GM08714 (cell line): Measurements from ENCODE around the gene MUC22.
"Not testable (repeated sequence)": the region's sequence is repeated elsewhere in the genome, so short reads cannot be mapped to it uniquely, and the experiment has no call there.

Source experiments
- H3K4me3 ChIP-seq: fragments of 200-500 bp; sonication (Bioruptor generic); 2 replicates; pipeline ENCODE4 v1.5.1; 2014; ENCODE audit warnings: mild to moderate bottlenecking, low read length, inconsistent platforms
- ZNF274 ChIP-seq: IDR thresholded peaks from 2 replicates; pipeline ENCODE4 v1.6.1; 2012; ENCODE audit warnings: mild to moderate bottlenecking, low read depth, low read length

The MUC22 gene

DNA sequence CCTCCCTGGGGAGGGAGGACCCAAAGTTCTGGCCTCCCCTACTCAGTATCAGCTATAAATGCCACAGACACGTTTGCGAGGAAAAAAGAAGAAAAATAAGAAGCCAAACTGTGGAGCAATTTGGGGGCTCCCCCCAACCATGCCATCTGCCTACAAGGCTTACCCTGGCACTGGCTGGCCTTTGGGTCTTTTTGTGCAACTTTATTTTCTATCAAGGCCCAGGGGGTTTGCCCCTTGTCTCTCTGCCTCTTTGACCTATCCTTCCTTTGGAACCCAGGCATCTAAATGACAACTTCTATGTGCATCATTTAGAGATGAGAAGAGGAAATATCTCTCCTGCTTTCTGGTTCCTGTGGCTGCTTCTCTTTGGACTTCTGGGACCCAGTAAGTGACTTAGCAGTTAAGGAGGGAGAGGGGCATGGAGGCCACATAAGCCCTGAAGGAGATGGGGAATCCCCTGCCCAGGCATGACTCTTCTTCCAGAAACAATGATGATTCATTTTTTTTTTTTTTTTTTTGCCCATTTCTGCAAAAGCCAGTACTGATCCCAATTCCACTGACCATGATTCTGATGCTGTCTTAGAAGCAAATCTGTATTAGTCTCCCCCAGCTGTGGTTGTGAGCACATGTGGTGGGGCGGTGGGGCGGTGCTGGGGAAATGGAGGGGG lies at the start of gene MUC22:
TSS of gene MUC22 (plus strand) at position 82 of the 668 bp plus-strand sequence. CDS start at position 315, 233 bp downstream.
- no peak within 1 kb of the TSS for H3K4me3 ChIP-seq
- no peak for TF ChIP-seq ZNF274

DNA sequence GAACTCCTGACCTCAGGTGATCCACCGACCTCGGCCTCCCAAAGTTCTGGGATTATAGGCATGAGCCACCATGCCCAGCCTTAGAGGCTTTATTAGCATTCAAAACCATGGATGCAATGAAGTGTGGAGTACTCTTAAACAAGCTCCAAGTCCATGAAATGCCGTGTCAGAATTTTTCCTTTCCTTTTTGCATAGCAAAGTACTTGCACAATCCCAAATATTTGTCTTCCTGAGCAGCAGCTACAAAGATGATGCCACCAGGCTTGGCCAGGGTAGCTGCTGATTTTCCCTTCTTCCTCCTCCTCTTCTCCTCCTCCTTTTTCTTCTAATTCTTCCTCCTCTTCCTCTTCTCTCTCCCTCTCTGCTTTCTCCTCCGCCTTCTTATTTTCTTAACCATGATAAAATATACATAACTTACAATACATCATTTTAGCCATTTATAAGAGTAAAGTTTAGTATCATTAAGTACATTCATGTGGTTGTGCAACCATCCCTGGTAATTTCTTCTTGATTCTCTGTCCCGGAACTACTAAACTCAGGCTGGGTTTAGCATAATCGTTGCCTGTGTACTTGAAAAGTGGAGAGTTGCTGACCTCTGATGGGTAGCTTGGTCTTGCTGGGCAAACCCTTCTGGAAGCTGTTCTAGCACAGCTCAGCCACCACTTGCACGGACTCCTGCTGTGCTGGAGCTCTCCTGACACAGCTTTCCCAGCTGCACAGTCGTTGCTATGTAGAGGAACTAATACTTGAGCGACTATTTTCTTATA lies 49.2 kb upstream of the MUC22 start:
- no peak overlapping the region for H3K4me3 ChIP-seq
- no peak for TF ChIP-seq ZNF274

DNA sequence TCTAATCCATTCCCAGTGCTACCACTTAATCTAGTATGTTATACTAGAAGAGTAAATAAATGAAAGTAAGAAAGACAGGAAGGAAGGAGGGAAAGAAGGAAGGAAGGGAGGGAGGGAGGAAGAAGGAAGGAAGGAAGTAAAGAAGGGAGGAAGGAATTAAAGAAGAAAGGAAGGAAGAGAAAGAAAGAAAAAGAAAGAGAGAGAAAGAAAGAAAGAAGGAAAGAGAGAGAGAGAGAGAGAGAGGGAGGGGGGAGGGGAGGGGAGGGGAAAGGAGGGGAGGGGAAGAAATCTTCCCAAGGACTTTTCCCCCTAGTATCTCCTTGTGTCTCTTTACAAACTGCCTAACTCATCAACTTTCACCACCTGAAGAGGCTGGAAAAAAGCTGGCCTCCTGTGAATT lies 47.6 kb upstream of the MUC22 start:
- no peak overlapping the region for H3K4me3 ChIP-seq
- no peak for TF ChIP-seq ZNF274

DNA sequence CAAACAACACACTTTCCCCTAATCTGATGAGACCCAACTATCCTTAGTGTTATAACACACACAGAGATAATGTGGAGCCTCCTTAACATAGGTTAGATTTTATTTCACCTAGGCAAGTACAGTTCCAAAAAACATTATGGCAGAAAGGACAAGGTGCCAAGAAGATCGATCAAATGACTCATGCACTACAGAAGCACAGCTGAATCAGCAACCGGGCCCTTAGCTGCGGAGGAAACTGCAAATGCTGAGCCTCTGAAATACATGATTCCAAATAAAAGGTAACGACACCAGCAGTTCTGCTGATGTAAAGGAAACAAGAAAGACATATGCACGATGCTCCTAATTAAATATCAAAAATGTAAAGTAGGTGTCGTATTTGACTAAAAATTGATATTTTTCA lies 46.6 kb upstream of the MUC22 start:
- no peak for TF ChIP-seq ZNF274
- no peak overlapping the region for H3K4me3 ChIP-seq

DNA sequence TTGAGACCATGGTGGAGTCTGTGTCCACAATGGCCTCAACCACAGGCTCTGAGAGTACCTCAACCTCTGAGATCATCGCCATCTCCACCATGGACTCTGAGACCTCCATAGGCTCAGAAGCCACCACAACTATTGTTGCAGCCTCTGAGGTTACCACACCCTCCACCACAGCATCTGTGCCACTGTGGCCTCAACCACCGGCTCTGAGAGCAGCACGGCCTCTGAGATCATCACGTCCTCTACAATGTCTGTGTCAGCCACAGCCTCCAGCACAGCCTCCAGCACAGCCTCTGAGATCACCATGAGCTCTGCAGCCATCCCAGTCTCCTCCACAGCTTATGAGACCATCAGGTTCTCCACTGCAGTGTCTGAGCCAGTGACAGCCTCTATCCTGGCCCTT lies 46.2 kb upstream of the MUC22 start:
- TF ChIP-seq ZNF274: no peak
- H3K4me3 ChIP-seq: no peak overlapping the region

DNA sequence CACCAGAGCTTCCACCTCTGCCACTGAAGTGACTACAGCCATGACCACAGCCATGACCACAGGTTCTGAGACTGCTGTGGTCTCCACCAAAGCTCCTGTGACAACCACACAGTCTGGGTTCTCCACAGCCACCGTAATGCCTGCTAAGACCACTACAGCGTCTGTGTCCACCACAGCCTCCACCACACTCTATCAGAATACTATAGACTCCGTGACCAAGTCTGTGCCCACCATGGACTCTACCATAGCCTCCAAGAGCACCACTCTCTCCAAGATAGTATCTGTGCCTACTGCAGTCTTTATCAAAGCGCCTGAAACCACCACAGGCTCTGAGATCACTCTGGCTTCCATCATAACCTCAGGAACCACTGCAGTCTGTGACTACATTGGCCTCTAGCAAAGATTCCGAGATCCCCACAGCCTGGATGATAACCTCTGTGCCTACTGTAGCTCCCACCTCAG lies 45.1 kb upstream of the MUC22 start:
- no peak for TF ChIP-seq ZNF274
- no peak overlapping the region for H3K4me3 ChIP-seq

DNA sequence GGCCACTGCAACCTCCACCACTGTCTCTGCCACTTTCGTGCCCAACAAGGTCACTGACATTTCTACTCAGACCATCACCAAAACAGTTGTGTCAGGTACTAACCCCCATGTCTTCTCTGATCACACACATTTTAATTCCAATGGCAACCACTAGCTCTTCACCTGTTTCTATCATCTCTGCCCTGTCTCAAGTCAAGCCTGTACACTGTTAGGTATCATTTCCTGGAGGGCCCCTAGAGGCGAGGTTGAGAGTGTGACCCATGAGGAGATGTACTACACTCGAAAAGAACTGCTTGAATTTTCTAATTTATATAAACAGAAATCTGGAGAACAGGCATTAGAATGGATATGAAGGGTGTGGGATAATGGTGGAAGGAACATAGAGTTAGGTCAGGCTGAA lies 44.1 kb upstream of the MUC22 start:
- TF ChIP-seq ZNF274: no peak
- H3K4me3 ChIP-seq: no peak overlapping the region

DNA sequence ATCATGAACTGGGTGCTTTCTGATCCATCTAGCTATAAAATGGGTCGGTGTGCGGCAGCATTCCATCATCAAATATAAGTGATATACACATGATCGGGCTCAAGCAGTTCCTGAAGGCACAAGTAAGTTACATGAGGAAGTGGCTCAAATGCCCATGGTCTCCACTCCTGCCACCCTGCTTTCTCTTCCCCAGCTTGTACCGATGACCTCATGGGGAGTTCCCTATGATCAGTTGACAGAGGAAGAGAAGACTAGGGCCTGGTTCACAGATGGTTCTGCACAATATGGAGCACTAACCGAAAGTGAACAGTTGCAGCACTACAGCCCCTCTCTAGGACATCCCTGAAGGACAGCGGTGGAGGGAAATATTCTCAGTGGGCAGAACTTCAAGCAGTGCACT lies 41.1 kb upstream of the MUC22 start:
- H3K4me3 ChIP-seq: not testable (repeated sequence)

DNA sequence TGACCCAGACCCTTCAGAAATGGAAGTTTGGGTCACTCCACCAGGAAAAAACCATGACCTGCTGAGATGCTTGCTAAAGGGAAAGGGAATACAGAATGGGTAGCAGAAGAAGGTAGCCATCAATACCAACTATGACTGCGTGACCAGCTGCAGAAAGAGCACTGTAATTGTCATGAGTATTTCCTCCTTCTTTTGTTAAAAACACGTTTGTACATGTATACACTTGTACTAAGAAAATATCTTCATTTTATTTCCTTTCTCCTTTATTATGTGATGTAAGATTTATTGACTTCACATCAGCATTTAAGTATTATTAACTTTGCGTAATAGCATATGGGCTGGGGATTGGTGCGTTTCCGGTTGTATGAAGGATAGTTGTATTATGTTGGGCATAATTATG lies 39.3 kb upstream of the MUC22 start:
- H3K4me3 ChIP-seq: no peak overlapping the region
- TF ChIP-seq ZNF274: no peak

DNA sequence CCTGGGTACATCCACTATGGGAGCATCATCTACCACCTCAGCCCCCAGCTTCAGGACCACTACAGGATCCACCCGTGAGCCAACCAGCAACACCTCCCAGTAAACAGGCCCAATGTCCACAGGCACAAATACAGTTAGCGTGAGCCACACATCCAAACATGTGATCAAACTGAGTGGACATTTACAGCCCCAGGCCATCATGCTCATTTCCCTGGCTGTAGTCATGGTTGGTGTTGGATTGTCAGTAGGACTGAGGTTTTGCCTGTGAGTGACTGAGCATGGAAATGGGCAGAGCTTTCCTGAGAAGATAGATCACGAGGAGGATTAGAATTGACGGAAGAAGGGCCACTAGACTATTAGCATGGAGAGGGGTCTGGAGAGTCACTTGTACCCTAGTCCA lies 37.5 kb upstream of the MUC22 start:
- no peak overlapping the region for H3K4me3 ChIP-seq
- no peak for TF ChIP-seq ZNF274

DNA sequence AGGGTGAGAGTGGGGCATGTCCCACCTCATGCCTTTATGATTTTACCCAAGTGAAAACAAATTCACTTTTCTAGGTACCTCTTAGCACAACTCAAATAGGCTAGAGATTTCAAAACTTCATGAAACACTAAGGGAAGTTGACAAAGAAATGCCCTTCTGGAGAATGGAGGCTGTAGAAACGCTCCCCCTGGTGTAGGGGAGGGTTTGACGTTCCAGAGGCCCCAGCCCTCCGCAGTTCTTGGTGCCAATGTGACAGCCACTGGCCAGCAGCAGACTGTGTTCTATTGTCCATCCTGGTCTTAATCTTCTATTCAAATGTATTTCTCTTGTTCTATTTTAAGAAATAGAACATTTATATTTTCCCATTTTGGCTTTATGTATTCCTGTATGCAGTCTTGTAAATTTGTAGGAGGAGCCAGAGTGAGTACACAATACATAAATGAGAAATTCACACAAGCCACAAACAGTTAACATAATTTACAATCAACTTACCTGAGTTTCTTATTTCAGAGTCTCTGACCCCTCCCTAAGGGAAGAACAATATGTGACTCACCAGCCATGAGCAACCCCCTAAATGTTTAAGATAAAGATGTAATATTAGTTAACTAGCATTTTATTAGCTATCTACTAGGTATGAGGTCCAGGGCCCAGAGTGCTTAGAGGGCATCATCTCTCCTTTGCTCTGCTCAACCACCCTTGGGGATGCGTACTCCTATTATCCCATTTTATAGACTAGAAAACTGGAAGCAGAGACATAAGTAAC lies 35.6 kb upstream of the MUC22 start:
- no peak overlapping the region for H3K4me3 ChIP-seq
- no peak for TF ChIP-seq ZNF274

DNA sequence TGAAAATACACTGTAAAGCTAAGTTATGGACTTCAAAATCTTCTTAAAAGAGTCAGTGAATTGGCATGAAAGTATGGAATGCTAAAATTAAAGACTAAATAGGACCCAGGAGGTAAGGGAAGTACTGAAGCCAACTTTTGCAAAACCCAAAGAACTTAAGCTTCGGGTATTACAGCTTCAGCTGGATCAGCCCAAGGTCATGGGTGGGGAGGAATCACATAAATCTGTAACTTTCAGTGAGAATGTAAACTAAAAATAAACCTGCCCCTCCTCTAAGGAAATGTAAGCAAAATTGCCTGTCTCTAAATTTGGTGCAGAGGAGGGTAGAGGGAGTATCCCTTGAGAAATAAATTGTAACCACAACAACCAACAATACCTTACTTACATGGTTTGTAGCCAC lies 31.1 kb upstream of the MUC22 start:
- H3K4me3 ChIP-seq: no peak overlapping the region
- TF ChIP-seq ZNF274: no peak

DNA sequence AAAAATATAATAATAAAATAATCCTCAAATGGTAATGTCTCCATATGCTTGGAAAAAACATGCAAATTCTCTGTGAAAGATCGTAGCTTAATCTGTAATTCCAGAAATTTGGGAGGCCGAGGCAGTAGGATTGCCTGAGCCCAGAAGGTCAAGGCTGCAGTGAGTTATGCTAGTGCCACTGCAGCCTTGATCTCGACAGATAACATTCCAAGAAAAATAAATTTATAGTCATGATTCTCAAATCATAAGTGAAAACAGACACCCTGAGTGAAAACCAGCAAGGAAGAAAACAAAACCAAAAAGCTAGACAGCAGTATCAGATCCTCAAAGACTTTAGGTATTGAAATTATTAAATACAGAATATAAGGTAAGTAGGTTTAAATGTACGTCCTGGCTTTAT lies 30.6 kb upstream of the MUC22 start:
- no peak for TF ChIP-seq ZNF274
- no peak overlapping the region for H3K4me3 ChIP-seq

DNA sequence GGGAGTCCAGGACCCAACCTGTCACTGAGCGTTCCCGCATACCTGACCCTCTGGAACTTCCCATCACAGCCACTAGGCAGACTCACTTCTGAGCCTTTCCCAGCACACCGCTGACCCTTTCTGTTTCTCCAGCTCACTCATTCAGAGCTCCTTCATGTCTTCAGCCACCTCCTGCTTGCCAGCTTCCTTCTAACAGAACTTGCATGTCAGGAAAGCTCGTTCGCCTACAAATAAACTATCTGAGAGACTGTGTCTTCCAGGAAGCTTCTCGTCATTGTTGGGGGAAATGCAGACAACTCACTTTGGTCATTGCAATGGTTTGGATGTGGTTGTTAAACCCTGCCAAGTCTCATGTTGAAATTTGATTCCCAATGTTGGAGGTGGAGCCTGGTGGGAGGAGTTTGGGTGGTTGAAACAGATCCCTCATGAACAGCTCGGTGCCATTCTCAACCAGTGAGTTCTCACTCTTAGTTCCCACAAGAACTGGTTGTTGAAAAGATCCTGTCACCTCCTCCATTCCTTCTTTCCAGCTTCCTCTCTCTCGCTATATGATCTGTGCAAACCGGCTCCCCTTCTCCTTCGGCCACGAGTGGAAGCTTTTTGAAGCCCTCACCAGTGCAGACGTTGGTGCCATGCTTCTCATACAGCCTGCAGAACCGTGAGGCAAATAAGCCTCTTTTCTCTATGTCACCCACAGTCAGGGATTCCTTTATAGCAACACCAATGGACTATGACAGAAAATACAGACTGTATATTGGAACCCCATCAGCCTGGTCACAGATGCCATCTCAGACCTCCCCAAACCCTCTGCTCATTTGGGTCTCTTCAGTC lies 28.1 kb upstream of the MUC22 start:
- no peak for TF ChIP-seq ZNF274
- no peak overlapping the region for H3K4me3 ChIP-seq
